Common myeloid progenitor, CD34-positive (primary cell): ENCODE measurements around the gene RNF152.

Experiments
- CTCF ChIA-PET: fragments of 350-600 bp; sonication (Branson Sonifier 250); formaldehyde crosslinking; loops from one replicate; lab custom pipeline; 2021; ENCODE audit warnings: antibody characterized with exemption; lab: Charles Lee
- POLR2A ChIA-PET: fragments of 350-600 bp; sonication (Branson Sonifier 250); formaldehyde crosslinking; loops from one replicate; lab custom pipeline; 2021; ENCODE audit warnings: antibody characterized with exemption; lab: Charles Lee
- DNase-seq, 3 donors: peaks; one replicate each; pipeline versions ENCODE4 v3.0.0 to v3.0.0-alpha.2; 2013
- H3K27ac ChIP-seq, 2 experiments: 1 replicate in 1 of 2; 2 replicates in 1 of 2; pipeline ENCODE4 v1.7.0; 2013; ENCODE audit warnings: inconsistent platforms in 2 of 2, low read length in 2 of 2, mild to moderate bottlenecking in 2 of 2, low read depth in 1 of 2, moderate library complexity in 1 of 2; ENCODE audit not compliant: severe bottlenecking in 2 of 2, insufficient read depth in 1 of 2, poor library complexity in 1 of 2
- H3K27me3 ChIP-seq, 5 experiments: replicated peaks in 2 of 5; 1 replicate in 3 of 5; 2 replicates in 2 of 5; pipeline versions ENCODE4 v1.6.1 to v1.7.0; 2013; ENCODE audit warnings: low read length in 4 of 5, mild to moderate bottlenecking in 2 of 5, moderate library complexity in 2 of 5, inconsistent platforms in 1 of 5; ENCODE audit not compliant: insufficient read depth in 5 of 5, control insufficient read depth in 4 of 5
- H3K36me3 ChIP-seq, 4 experiments: 1 replicate in 2 of 4; 2 replicates in 2 of 4; pipeline versions ENCODE4 v1.6.1 to v1.7.0; 2013; ENCODE audit warnings: low read length in 3 of 4, control low read depth in 1 of 4, mild to moderate bottlenecking in 1 of 4; ENCODE audit not compliant: control insufficient read depth in 4 of 4, insufficient read depth in 4 of 4
- H3K4me1 ChIP-seq, 4 experiments: 1 replicate in 3 of 4; 2 replicates in 1 of 4; pipeline versions ENCODE4 v1.6.1 to v1.7.1; 2013; ENCODE audit warnings: low read length in 3 of 4, mild to moderate bottlenecking in 3 of 4, control low read depth in 1 of 4, inconsistent platforms in 1 of 4, moderate library complexity in 1 of 4; ENCODE audit not compliant: control insufficient read depth in 4 of 4, insufficient read depth in 4 of 4; ENCODE audit errors: control extremely low read depth in 1 of 4
- H3K4me3 ChIP-seq, 7 experiments: 1 replicate in 4 of 7; 2 replicates in 3 of 7; pipeline versions ENCODE4 v1.5.1 to v1.7.0; 2013; ENCODE audit warnings: mild to moderate bottlenecking in 7 of 7, low read length in 6 of 7, moderate library complexity in 6 of 7, inconsistent platforms in 2 of 7, low read depth in 2 of 7, control low read depth in 1 of 7; ENCODE audit not compliant: insufficient read depth in 4 of 7, control insufficient read depth in 1 of 7; ENCODE audit errors: extremely low read depth in 1 of 7
- H3K9me3 ChIP-seq, 5 experiments: 1 replicate in 4 of 5; 2 replicates in 1 of 5; pipeline versions ENCODE4 v1.6.1 to v1.7.1; 2013; ENCODE audit warnings: low read length in 4 of 5, mild to moderate bottlenecking in 2 of 5, inconsistent platforms in 1 of 5, low read depth in 1 of 5, moderate library complexity in 1 of 5; ENCODE audit not compliant: control insufficient read depth in 4 of 5, insufficient read depth in 2 of 5; ENCODE audit errors: control extremely low read depth in 1 of 5
- WGBS: methylation state at CpG from one replicate; pipeline ENCODE4 v1.1.5; 2013; ENCODE audit not compliant: insufficient coverage; 5-methylcytosine and 5-hydroxymethylcytosine counted together

Gene RNF152

GRCh38 chr18:61894751-61895524 is 2.1 kb upstream of the RNF152 start:
- Histone ChIP-seq H3K27me3 (peaks cover 17 to 61% (median 35%) of the 10 kb centered on the region in 5 experiments), H3K4me1 (peaks cover 0 to 20% (median 18%) of the 10 kb centered on the region in 4 experiments), H3K27ac (no peak overlapping the region), H3K4me3 (peak overlapping the region in 5 of 7 experiments; percentile 67 to 84 (median 74)), H3K36me3 (no peaks in the 10 kb centered on the region), H3K9me3 (no peaks in the 10 kb centered on the region)
- 31% methylated on average over 8 of the region's 28 CpGs for WGBS
- ChIA-PET POLR2A (no interaction called here), CTCF (interaction anchor here (1.2 to 1.4 kb wide), 2 partner anchors 202 to 282 kb away, joined by 3 read pairs; no protein-coding TSS in a partner anchor)
- DNase-seq = peak in 2 of 3 donors; percentile 7 to 10

- Histone ChIP-seq H3K27ac (no peak overlapping the region), H3K4me3 (peak overlapping the region; percentile 52 to 84 (median 69)), H3K4me1 (peaks cover 0 to 20% (median 18%) of the 10 kb centered on the region in 4 experiments), H3K36me3 (no peaks in the 10 kb centered on the region), H3K27me3 (peaks cover 17 to 61% (median 37%) of the 10 kb centered on the region in 5 experiments), H3K9me3 (no peaks in the 10 kb centered on the region)
- ChIA-PET POLR2A (interaction anchor here (0.6 kb wide), 1 partner anchor 11 kb away, joined by 3 read pairs; no protein-coding TSS in a partner anchor), CTCF (interaction anchor here (0.6 to 1.4 kb wide), 4 partner anchors 67 to 282 kb away, joined by 3 read pairs; no protein-coding TSS in a partner anchor)
- DNase-seq = peak; percentile 49 to 70 (median 67)
- 0% methylated on average over 86 of the region's 95 CpGs for WGBS
These were observed 1.4 kb upstream of the RNF152 start for GRCh38 chr18:61893971-61894750.

- ChIA-PET CTCF (interaction anchor here (0.6 to 1.4 kb wide), 4 partner anchors 67 to 281 kb away, joined by 3 read pairs; no protein-coding TSS in a partner anchor), POLR2A (interaction anchor here (0.6 kb wide), 1 partner anchor 10 kb away, joined by 3 read pairs; no protein-coding TSS in a partner anchor)
- Histone ChIP-seq H3K4me1 (peaks cover 0 to 20% (median 18%) of the 10 kb centered on the region in 4 experiments), H3K27ac (no peak overlapping the region), H3K9me3 (no peaks in the 10 kb centered on the region), H3K36me3 (no peaks in the 10 kb centered on the region), H3K27me3 (peaks cover 17 to 61% (median 33%) of the 10 kb centered on the region in 5 experiments), H3K4me3 (peak overlapping the region; percentile 52 to 84 (median 69))
- peak; percentile 21 to 62 (median 51) for DNase-seq
- 0% methylated on average over 50 of the region's 65 CpGs for WGBS
These were observed 633 bp upstream of the RNF152 start for GRCh38 chr18:61893309-61893970.

GRCh38 chr18:61891894-61892293 is 913 bp downstream of the RNF152 start:
- WGBS = 94% methylated on average over 4 of the region's 4 CpGs
- H3K36me3 ChIP-seq = no peaks in the 10 kb centered on the region
- peaks cover 0 to 20% (median 18%) of the 10 kb centered on the region in 4 experiments for H3K4me1 ChIP-seq
- ChIA-PET POLR2A (no interaction called here), CTCF (no interaction called here)
- no peak overlapping the region for H3K4me3 ChIP-seq
- DNase-seq = no peak
- H3K9me3 ChIP-seq = no peaks in the 10 kb centered on the region
- no peak overlapping the region for H3K27ac ChIP-seq
- peaks cover 15 to 54% (median 32%) of the 10 kb centered on the region in 5 experiments for H3K27me3 ChIP-seq

- no CpG with 5 or more reads among the region's 2 CpGs for WGBS
- H3K9me3 ChIP-seq = no peaks in the 10 kb centered on the region
- CTCF ChIA-PET = interaction anchor here (1.6 kb wide), 1 partner anchor 255 kb away, joined by 3 read pairs; no protein-coding TSS in a partner anchor
- no peak overlapping the region for H3K27ac ChIP-seq
- peaks cover 11 to 48% (median 28%) of the 10 kb centered on the region in 5 experiments for H3K27me3 ChIP-seq
- peaks cover 0 to 20% (median 18%) of the 10 kb centered on the region in 4 experiments for H3K4me1 ChIP-seq
- DNase-seq = no peak
- POLR2A ChIA-PET = no interaction called here
- no peak overlapping the region for H3K4me3 ChIP-seq
- H3K36me3 ChIP-seq = no peaks in the 10 kb centered on the region
These were observed 1.5 kb downstream of the RNF152 start for GRCh38 chr18:61891271-61891670.

- H3K27me3 ChIP-seq = peaks cover 10 to 38% (median 27%) of the 10 kb centered on the region in 5 experiments
- DNase-seq = no peak
- POLR2A ChIA-PET = no interaction called here
- H3K27ac ChIP-seq = no peak overlapping the region
- no peaks in the 10 kb centered on the region for H3K36me3 ChIP-seq
- H3K4me1 ChIP-seq = peaks cover 0 to 20% (median 18%) of the 10 kb centered on the region in 4 experiments
- H3K4me3 ChIP-seq = no peak overlapping the region
- CTCF ChIA-PET = interaction anchor here (1.6 kb wide), 1 partner anchor 254 kb away, joined by 3 read pairs; no protein-coding TSS in a partner anchor
- WGBS = 86% methylated on average over 1 of the region's 3 CpGs
- no peaks in the 10 kb centered on the region for H3K9me3 ChIP-seq
These were observed 2.5 kb downstream of the RNF152 start for GRCh38 chr18:61890344-61890743.
